ENCODE measurements around the gene TOMM20.

DNA sequence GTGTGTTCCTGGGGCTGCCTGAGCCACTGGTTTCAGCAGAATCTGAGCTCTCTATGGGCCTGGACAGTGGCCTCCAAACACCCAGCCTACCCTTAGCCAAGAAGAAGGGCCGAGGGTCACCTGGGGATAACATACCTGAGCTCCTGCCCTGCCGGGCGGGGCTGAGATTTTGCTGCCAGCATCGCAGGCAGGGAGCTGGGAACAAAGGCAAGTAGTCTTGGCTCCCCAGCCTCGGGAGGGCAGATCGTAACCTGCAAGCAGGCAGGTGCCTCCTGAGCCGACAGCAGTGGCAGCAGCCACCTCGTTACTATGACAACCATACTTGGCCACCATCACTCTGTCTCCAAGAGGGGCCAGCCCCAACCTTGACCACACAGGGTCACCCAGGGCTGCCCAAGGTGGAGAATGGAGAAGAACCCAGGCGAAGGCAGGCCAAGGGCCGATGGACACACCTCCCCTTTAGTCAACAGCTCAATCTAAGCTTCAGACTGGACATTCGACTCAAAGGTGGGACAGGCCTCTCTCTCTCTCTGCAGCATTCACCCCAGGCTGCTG is 54.6 kb downstream of the TOMM20 start:
- TF ChIP-seq, protein P1, sequence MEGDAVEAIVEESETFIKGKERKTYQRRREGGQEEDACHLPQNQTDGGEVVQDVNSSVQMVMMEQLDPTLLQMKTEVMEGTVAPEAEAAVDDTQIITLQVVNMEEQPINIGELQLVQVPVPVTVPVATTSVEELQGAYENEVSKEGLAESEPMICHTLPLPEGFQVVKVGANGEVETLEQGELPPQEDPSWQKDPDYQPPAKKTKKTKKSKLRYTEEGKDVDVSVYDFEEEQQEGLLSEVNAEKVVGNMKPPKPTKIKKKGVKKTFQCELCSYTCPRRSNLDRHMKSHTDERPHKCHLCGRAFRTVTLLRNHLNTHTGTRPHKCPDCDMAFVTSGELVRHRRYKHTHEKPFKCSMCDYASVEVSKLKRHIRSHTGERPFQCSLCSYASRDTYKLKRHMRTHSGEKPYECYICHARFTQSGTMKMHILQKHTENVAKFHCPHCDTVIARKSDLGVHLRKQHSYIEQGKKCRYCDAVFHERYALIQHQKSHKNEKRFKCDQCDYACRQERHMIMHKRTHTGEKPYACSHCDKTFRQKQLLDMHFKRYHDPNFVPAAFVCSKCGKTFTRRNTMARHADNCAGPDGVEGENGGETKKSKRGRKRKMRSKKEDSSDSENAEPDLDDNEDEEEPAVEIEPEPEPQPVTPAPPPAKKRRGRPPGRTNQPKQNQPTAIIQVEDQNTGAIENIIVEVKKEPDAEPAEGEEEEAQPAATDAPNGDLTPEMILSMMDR (conservative IDR thresholded peaks at IDR 0.05; ENCODE audit: low read depth in 2 of 2): no peak
- TF ChIP-seq POLR2AphosphoS5 (IDR thresholded peaks at IDR 0.05; ENCODE audit: low read depth) (no peak), ZNF114 (CRISPR knock-in tag; IDR thresholded peaks at IDR 0.05) (no peak), EZH2 (IDR thresholded peaks at IDR 0.05; ENCODE audit: low read depth, unreplicated experiment) (no peak), JUNB (IDR thresholded peaks at IDR 0.05; ENCODE audit: unreplicated experiment) (no peak), EZH2phosphoT487 (IDR thresholded peaks at IDR 0.05; ENCODE audit: unreplicated experiment) (no peak), ZNF331 (CRISPR knock-in tag; IDR thresholded peaks at IDR 0.05; ENCODE audit: low read depth) (no peak), REST (IDR thresholded peaks at IDR 0.05; ENCODE audit: unreplicated experiment) (no peak), CREB1 (CRISPR knock-in tag; IDR thresholded peaks at IDR 0.05; ENCODE audit: low read depth) (no peak)
- TF ChIP-seq, protein P2, sequence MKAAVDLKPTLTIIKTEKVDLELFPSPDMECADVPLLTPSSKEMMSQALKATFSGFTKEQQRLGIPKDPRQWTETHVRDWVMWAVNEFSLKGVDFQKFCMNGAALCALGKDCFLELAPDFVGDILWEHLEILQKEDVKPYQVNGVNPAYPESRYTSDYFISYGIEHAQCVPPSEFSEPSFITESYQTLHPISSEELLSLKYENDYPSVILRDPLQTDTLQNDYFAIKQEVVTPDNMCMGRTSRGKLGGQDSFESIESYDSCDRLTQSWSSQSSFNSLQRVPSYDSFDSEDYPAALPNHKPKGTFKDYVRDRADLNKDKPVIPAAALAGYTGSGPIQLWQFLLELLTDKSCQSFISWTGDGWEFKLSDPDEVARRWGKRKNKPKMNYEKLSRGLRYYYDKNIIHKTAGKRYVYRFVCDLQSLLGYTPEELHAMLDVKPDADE (IDR thresholded peaks at IDR 0.05): no peak
